NCI-H2196 (cell line): Measurements from ENCODE around the gene GOLGA8T.
"Not testable (repeated sequence)": the region's sequence is repeated elsewhere in the genome, so short reads cannot be mapped to it uniquely, and the experiment has no call there.

Source experiments
- DNase-seq: peaks from one replicate; lab custom pipeline; 2025; ENCODE audit not compliant: unreplicated experiment; lab: John Stamatoyannopoulos, UW

The GOLGA8T gene

GRCh38 chr15:30134751-30135150 lies at the start of gene GOLGA8T:
Gene GOLGA8T, plus strand, starts transcription at chr15:30135051. Its CDS starts 98 bp downstream, at chr15:30135149.
- not testable (repeated sequence) for DNase-seq

GRCh38 chr15:30097827-30098226 lies 37.0 kb upstream of the GOLGA8T start:
- not testable (repeated sequence) for DNase-seq

GRCh38 chr15:30102890-30103289 lies 32.0 kb upstream of the GOLGA8T start:
- DNase-seq = not testable (repeated sequence)

GRCh38 chr15:30103941-30104507 lies 30.8 kb upstream of the GOLGA8T start:
- not testable (repeated sequence) for DNase-seq

GRCh38 chr15:30110591-30110990 lies 24.3 kb upstream of the GOLGA8T start:
- DNase-seq = not testable (repeated sequence)

- DNase-seq = not testable (repeated sequence)
Measured at GRCh38 chr15:30130066-30130465, 4.8 kb upstream of the GOLGA8T start.

- not testable (repeated sequence) for DNase-seq
Measured at GRCh38 chr15:30143246-30143645, 8.4 kb downstream of the GOLGA8T start.

- DNase-seq = not testable (repeated sequence)
Measured at GRCh38 chr15:30149891-30150290, 15.0 kb downstream of the GOLGA8T start.

GRCh38 chr15:30162479-30163357 lies 27.9 kb downstream of the GOLGA8T start:
- DNase-seq = not testable (repeated sequence)

GRCh38 chr15:30163759-30164158 lies 28.9 kb downstream of the GOLGA8T start:
- not testable (repeated sequence) for DNase-seq

- not testable (repeated sequence) for DNase-seq
Measured at GRCh38 chr15:30164257-30164656, 29.4 kb downstream of the GOLGA8T start.

GRCh38 chr15:30167403-30167802 lies 32.6 kb downstream of the GOLGA8T start:
- DNase-seq = not testable (repeated sequence)

GRCh38 chr15:30167886-30168285 lies 33.0 kb downstream of the GOLGA8T start:
- not testable (repeated sequence) for DNase-seq

GRCh38 chr15:30171452-30171851 lies 36.6 kb downstream of the GOLGA8T start:
- DNase-seq = not testable (repeated sequence)

- not testable (repeated sequence) for DNase-seq
Measured at GRCh38 chr15:30173041-30173608, 38.3 kb downstream of the GOLGA8T start.

GRCh38 chr15:30175291-30175690 lies 40.4 kb downstream of the GOLGA8T start:
- DNase-seq = not testable (repeated sequence)

- not testable (repeated sequence) for DNase-seq
Measured at GRCh38 chr15:30176613-30177012, 41.8 kb downstream of the GOLGA8T start.

- DNase-seq = not testable (repeated sequence)
Measured at GRCh38 chr15:30179814-30180213, 45.0 kb downstream of the GOLGA8T start.

GRCh38 chr15:30185495-30185894 lies 50.6 kb downstream of the GOLGA8T start:
- not testable (repeated sequence) for DNase-seq

- DNase-seq = not testable (repeated sequence)
Measured at GRCh38 chr15:30187429-30187828, 52.6 kb downstream of the GOLGA8T start.

- not testable (repeated sequence) for DNase-seq
Measured at GRCh38 chr15:30189754-30190153, 54.9 kb downstream of the GOLGA8T start.

GRCh38 chr15:30191143-30191542 lies 56.3 kb downstream of the GOLGA8T start:
- not testable (repeated sequence) for DNase-seq
